Mucosa of rectum (tissue), 2 donors: Measurements from ENCODE around the gene KRT33A.

ENCODE experiments used
- H3K27ac ChIP-seq, 2 donors: one replicate each; pipeline ENCODE4 v1.7.0; 2013; ENCODE audit warnings: inconsistent platforms in 2 of 2, low read depth in 2 of 2, low read length in 2 of 2
- H3K27me3 ChIP-seq, 2 donors: one replicate each; pipeline ENCODE4 v1.7.0; 2013; ENCODE audit warnings: low read length in 2 of 2; ENCODE audit not compliant: control insufficient read depth in 2 of 2, insufficient read depth in 2 of 2
- H3K36me3 ChIP-seq, 2 donors: one replicate each; pipeline ENCODE4 v1.7.0; 2013; ENCODE audit warnings: low read length in 2 of 2; ENCODE audit not compliant: control insufficient read depth in 2 of 2, insufficient read depth in 2 of 2
- H3K4me1 ChIP-seq, 2 donors: one replicate each; pipeline ENCODE4 v1.7.0; 2013; ENCODE audit warnings: low read length in 2 of 2, mild to moderate bottlenecking in 1 of 2; ENCODE audit not compliant: control insufficient read depth in 2 of 2, insufficient read depth in 2 of 2
- H3K4me3 ChIP-seq, 2 donors: one replicate each; pipeline ENCODE4 v1.7.0; 2013; ENCODE audit warnings: low read length in 2 of 2
- H3K9ac ChIP-seq, 2 donors: one replicate each; pipeline ENCODE4 v1.7.0; 2013; ENCODE audit warnings: low read length in 2 of 2, low read depth in 1 of 2, mild to moderate bottlenecking in 1 of 2
- H3K9me3 ChIP-seq, 2 donors: one replicate each; pipeline ENCODE4 v1.7.0; 2013; ENCODE audit warnings: low read length in 2 of 2; ENCODE audit not compliant: control insufficient read depth in 2 of 2
- donor health status: healthy.
- donor health status: Normal muscosa, but diverticular disease.

KRT33A gene

GRCh38 chr17:41345992-41346391 is 4.6 kb downstream of the KRT33A start:
- Histone ChIP-seq H3K4me1 (no peaks in the 10 kb centered on the region), H3K36me3 (no peaks in the 10 kb centered on the region), H3K9ac (no peak overlapping the region), H3K27ac (no peak overlapping the region), H3K27me3 (no peaks in the 10 kb centered on the region), H3K4me3 (no peak overlapping the region), H3K9me3 (no peaks in the 10 kb centered on the region)

- Histone ChIP-seq H3K4me1 (no peaks in the 10 kb centered on the region), H3K27me3 (no peaks in the 10 kb centered on the region), H3K9me3 (no peaks in the 10 kb centered on the region), H3K36me3 (no peaks in the 10 kb centered on the region), H3K9ac (no peak overlapping the region), H3K27ac (no peak overlapping the region), H3K4me3 (no peak overlapping the region)
Measured at GRCh38 chr17:41343029-41343428, 7.6 kb downstream of the KRT33A start.

DNA sequence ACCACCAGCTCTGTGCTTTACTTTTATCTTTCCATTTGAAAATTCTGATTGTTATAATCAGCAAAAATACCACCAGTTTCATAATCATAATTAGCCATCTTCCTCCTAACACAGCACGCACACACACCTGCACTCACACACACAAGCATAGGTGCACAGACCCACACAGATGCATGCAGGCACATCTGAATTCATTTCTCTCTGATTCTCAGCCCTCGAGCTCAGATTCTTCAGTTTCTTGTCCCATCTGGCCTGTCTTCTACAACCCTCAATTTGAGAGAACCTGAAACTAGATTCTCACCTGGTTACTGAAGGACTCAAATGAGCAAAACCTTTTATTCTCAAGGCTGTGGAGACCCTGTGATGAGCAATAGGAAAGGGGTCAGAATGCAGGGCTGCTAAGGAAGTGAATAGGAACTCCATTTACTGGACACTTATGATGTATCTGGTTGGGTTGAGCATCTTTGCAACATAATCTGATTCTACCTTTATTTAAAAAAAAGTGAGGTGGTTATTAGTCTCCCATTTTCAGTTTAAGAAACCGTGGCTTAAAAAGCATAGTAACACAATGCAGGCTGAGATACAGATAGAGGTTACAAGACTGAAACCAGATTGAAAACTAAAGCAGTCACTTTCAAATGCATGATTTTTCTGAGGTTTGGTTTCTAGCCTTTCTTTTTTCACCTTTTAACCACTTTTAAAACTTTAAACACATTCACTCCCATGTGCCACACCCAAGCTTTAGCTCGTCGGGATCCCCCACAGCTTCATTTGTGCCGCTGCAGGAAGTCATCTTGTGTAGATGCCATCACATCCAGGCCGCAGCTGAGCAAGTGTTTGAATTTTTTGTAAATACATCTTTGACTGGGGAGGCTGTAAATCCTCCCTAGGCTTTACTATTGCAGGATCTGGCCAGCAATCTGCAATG is 9.4 kb downstream of the KRT33A start:
- Histone ChIP-seq H3K9ac (no peak overlapping the region), H3K36me3 (no peaks in the 10 kb centered on the region), H3K4me1 (no peaks in the 10 kb centered on the region), H3K27me3 (no peaks in the 10 kb centered on the region), H3K9me3 (no peaks in the 10 kb centered on the region), H3K4me3 (no peak overlapping the region), H3K27ac (no peak overlapping the region)

GRCh38 chr17:41340494-41340893 is 10.1 kb downstream of the KRT33A start:
- no peak overlapping the region for H3K9ac ChIP-seq
- no peaks in the 10 kb centered on the region for H3K36me3 ChIP-seq
- H3K27me3 ChIP-seq = no peaks in the 10 kb centered on the region
- no peaks in the 10 kb centered on the region for H3K4me1 ChIP-seq
- no peak overlapping the region for H3K27ac ChIP-seq
- H3K9me3 ChIP-seq = no peaks in the 10 kb centered on the region
- H3K4me3 ChIP-seq = no peak overlapping the region

- no peak overlapping the region for H3K4me3 ChIP-seq
- H3K4me1 ChIP-seq = no peaks in the 10 kb centered on the region
- no peaks in the 10 kb centered on the region for H3K27me3 ChIP-seq
- no peaks in the 10 kb centered on the region for H3K36me3 ChIP-seq
- H3K9ac ChIP-seq = no peak overlapping the region
- H3K27ac ChIP-seq = no peak overlapping the region
- no peaks in the 10 kb centered on the region for H3K9me3 ChIP-seq
Measured at GRCh38 chr17:41339571-41340172, 11.0 kb downstream of the KRT33A start.

GRCh38 chr17:41338961-41339485 is 11.6 kb downstream of the KRT33A start:
- H3K9me3 ChIP-seq = no peaks in the 10 kb centered on the region
- no peak overlapping the region for H3K27ac ChIP-seq
- H3K4me3 ChIP-seq = no peak overlapping the region
- H3K9ac ChIP-seq = no peak overlapping the region
- H3K27me3 ChIP-seq = no peaks in the 10 kb centered on the region
- no peaks in the 10 kb centered on the region for H3K4me1 ChIP-seq
- H3K36me3 ChIP-seq = no peaks in the 10 kb centered on the region

GRCh38 chr17:41335747-41336146 is 14.9 kb downstream of the KRT33A start:
- no peaks in the 10 kb centered on the region for H3K27me3 ChIP-seq

GRCh38 chr17:41334385-41335305 is 16.0 kb downstream of the KRT33A start:
- Histone ChIP-seq H3K4me3 (no peak overlapping the region), H3K27ac (no peak overlapping the region), H3K4me1 (no peaks in the 10 kb centered on the region), H3K27me3 (no peaks in the 10 kb centered on the region), H3K36me3 (no peaks in the 10 kb centered on the region), H3K9me3 (no peaks in the 10 kb centered on the region), H3K9ac (no peak overlapping the region)

More at GRCh38 chr17:41335747-41336146, 14.9 kb downstream of the KRT33A start:
- H3K9ac ChIP-seq = no peak overlapping the region
- H3K27ac ChIP-seq = no peak overlapping the region
- H3K9me3 ChIP-seq = no peaks in the 10 kb centered on the region
- H3K4me3 ChIP-seq = no peak overlapping the region
- no peaks in the 10 kb centered on the region for H3K36me3 ChIP-seq
- no peaks in the 10 kb centered on the region for H3K4me1 ChIP-seq

- Histone ChIP-seq H3K9me3 (no peaks in the 10 kb centered on the region), H3K4me3 (no peak overlapping the region), H3K27me3 (no peaks in the 10 kb centered on the region), H3K36me3 (no peaks in the 10 kb centered on the region), H3K4me1 (no peaks in the 10 kb centered on the region), H3K27ac (no peak overlapping the region), H3K9ac (no peak overlapping the region)
Measured at GRCh38 chr17:41333836-41334235, 16.8 kb downstream of the KRT33A start.
